HG02798 (cell line): Measurements from ENCODE around the gene ALCAM.
"Not testable (repeated sequence)": the region's sequence is repeated elsewhere in the genome, so short reads cannot be mapped to it uniquely, and the experiment has no call there.

Experiments
- ATAC-seq: cut with Tn5 transposase; IDR thresholded peaks from one replicate; pipeline ENCODE4 v1.9.1; 2021; ENCODE audit warnings: mild to moderate bottlenecking; ENCODE audit not compliant: unreplicated experiment, poor library complexity

Gene ALCAM

DNA sequence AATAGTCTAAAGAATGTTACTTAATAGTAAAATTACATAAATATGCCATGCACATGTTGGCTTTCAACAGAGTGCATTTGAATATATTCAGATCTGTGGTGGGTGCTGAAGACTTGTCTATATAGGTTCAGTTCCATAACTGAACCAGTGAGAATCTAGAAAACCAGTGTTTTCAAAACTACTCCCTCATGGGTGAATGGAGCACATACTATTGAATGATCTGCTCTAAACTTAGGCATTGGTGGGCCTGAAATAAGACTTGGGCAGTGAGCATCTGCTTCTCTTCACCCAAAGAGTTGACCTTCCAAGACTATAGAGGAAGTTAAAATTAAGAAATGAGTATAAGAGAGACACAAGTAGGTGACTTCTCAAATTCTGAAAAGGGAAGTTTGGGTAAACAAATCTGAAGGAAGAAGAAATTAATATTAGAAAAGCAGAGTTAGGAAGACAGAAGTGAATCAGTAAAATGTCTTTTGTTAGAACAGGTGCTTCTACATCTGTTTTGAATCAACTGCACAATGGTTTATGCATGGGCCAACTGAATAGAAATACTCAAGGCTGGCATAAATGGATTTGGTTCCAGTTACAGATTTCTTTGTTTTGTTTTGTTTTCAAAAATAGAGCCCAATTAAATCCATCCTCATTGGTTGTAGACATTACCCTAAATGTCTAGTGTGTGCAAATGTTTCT is 19.3 kb downstream of the ALCAM start:
- peak; percentile 74 for ATAC-seq

GRCh38 chr3:105387122-105387751 is 20.5 kb downstream of the ALCAM start:
- no peak for ATAC-seq

- no peak for ATAC-seq
Observed at GRCh38 chr3:105388176-105388575, 21.5 kb downstream of the ALCAM start.

- ATAC-seq: not testable (repeated sequence)
Observed at GRCh38 chr3:105389759-105390158, 23.1 kb downstream of the ALCAM start.

DNA sequence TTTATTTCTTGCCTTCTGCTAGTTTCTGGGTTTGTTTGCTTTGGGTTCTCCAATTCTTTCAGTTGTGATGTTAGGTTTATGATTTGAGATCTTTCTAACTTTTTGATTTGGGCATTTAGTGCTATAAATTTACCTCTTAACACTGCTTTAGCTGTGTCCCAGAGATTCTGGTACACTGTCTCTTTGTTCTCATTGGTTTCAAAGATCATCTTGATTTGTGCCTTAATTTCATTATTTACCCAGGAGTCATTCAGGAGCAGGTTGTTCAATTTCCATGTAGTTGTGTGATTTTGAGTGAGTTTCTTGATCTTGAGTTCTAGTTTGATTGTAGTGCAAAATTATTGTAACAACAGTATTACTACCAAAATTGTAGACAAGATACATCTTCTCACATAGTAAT is 25.9 kb downstream of the ALCAM start:
- ATAC-seq: not testable (repeated sequence)

GRCh38 chr3:105394177-105394576 is 27.5 kb downstream of the ALCAM start:
- no peak for ATAC-seq

- peak; percentile 62 for ATAC-seq
Observed at GRCh38 chr3:105397974-105398373, 31.3 kb downstream of the ALCAM start.

- no peak for ATAC-seq
Observed at GRCh38 chr3:105398437-105398836, 31.7 kb downstream of the ALCAM start.

DNA sequence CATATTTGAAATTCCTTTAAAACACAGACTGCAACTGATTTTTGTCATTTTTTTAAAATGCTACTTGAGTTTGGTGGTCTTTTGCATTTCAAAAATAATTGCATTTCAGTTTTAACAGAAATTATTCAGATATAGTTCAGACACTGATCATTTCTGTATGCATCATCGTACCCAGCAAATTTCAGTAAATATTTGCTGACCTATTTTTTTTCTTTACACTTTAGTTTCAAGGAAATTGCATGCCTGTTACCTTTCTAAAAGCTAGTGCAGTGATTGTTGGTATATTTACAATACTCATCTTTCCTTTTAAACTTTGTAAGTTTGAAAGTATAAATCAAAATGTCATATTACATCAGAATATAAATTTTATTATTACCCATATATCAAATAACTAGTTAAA is 32.4 kb downstream of the ALCAM start:
- no peak for ATAC-seq

- no peak for ATAC-seq
Observed at GRCh38 chr3:105399611-105400010, 32.9 kb downstream of the ALCAM start.

DNA sequence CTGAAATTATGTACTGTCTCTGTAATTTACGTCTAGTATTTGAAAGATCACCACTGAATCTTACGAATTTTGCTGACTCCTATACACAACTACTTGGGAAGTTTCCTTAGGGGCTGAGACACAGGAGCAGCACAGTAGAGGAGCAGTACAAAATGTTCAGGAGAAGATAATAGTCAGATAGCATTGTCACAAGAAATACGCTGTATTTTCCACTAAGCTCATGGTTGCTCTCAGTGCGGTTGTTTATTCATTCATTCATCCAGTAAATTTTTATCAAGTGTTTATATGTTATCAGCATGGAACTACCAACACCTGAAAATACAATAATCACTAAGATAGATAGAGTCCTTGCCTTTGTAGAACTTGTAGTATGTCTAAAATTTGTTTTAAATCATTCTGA is 34.5 kb downstream of the ALCAM start:
- ATAC-seq: no peak

DNA sequence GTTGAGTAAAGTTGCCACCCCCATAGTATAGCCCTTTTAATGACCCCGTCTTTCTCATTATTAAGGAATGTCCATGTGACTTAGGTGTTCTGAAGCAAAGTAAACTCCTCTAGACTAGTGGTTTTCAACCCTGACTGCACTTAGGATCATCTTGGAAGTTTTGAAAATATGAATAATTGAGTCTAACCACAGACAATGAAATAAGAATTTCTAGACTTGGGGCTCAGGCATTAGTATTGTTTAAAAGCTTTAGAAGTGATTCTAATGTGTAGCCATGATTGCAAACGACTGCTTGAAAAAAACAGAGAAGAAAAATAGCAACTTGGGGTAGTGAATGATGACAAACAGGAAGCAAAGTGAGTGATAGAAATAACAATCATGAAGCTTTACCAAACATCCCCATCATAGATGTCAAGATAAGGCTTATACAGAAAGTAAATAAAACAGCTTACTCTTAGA is 35.0 kb downstream of the ALCAM start:
- ATAC-seq: no peak

- no peak for ATAC-seq
Observed at GRCh38 chr3:105402287-105402801, 35.6 kb downstream of the ALCAM start.

DNA sequence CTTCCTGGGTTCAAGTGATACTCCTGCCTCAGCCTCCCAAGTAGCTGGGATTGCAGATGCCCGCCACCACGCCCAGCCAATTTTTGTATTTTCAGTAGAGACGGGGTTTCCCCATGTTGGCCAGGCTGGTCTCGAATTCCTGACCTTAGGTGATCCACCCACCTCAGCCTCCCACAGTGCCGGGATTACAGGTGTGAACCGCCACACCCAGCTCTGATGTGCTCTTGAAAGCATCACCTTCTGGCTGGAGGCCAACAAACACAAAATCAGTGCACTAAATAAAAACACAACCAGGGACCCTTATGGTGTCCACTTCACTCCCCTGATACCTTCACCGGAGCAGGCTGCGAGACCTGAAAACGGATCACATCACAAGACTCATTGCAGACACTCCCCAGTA is 36.3 kb downstream of the ALCAM start:
- ATAC-seq: not testable (repeated sequence)

- ATAC-seq: no peak
Observed at GRCh38 chr3:105406268-105406667, 39.6 kb downstream of the ALCAM start.

- no peak for ATAC-seq
Observed at GRCh38 chr3:105409364-105409763, 42.7 kb downstream of the ALCAM start.

GRCh38 chr3:105413343-105413887 is 46.7 kb downstream of the ALCAM start:
- ATAC-seq: no peak

DNA sequence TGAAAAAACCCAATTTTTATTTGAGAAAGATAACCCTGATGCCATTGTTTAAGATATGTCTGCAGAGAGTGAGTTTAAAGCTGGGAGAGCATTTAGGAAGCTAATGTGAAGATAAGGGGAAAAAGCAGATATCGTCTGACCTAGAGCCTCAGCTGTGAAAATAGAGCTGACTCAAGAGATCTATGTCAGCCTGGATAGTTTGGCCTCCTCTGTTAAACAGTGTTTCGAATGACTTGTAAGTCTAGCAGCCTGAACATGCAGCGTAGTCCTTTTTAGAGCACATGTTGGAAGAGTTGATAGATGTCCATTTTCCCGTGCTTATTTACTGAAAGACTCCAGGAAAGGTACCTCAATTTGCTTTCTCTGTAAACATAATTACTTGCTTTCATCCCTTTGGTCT is 48.1 kb downstream of the ALCAM start:
- ATAC-seq: no peak

DNA sequence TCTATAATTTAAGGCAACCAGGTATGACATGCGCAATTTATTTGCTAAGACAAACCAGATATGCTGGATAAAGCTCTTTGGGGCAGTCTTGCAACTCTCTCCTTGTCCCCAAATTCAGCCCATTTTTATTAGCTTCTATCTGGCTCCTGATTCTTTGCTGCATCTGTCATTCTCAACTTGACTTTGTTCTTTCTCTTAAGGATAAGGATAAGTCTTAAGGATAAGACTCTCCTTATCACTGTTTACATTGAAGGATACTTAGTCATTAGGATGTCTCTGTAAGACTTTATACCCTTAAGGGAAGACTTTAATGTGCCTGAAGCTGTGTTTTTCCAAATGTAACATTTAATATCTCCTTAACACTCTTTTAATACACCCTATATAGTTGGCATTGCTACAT is 49.2 kb downstream of the ALCAM start:
- no peak for ATAC-seq

GRCh38 chr3:105417525-105418289 is 51.0 kb downstream of the ALCAM start:
- no peak for ATAC-seq

GRCh38 chr3:105422645-105423044 is 55.9 kb downstream of the ALCAM start:
- no peak for ATAC-seq
